ENCODE data around the gene PEAR1.

The PEAR1 gene

GRCh38 chr1:156927215-156928042, 33.9 kb downstream of the PEAR1 start:
- no peak overlapping the region for H3K4me3 ChIP-seq (ENCODE audit: low read depth, low read length)

GRCh38 chr1:156928043-156928602, 34.6 kb downstream of the PEAR1 start:
- no peak overlapping the region for H3K4me3 ChIP-seq (ENCODE audit: low read depth, low read length)

More at GRCh38 chr1:156927215-156928042, 33.9 kb downstream of the PEAR1 start:
- peak; percentile 59 for TF ChIP-seq CTCF (IDR thresholded peaks at IDR 0.05; ENCODE audit: borderline replicate concordance, insufficient read depth, low read depth, low read length)

GRCh38 chr1:156929596-156930238, 36.2 kb downstream of the PEAR1 start:
- TF ChIP-seq CTCF (IDR thresholded peaks at IDR 0.05; ENCODE audit: borderline replicate concordance, insufficient read depth, low read depth, low read length) = no peak
- H3K4me3 ChIP-seq (ENCODE audit: low read depth, low read length) = no peak overlapping the region

More at GRCh38 chr1:156928043-156928602, 34.6 kb downstream of the PEAR1 start:
- no peak for TF ChIP-seq CTCF (IDR thresholded peaks at IDR 0.05; ENCODE audit: borderline replicate concordance, insufficient read depth, low read depth, low read length)

GRCh38 chr1:156930483-156930882, 37.0 kb downstream of the PEAR1 start:
- no peak overlapping the region for H3K4me3 ChIP-seq (ENCODE audit: low read depth, low read length)
- no peak for TF ChIP-seq CTCF (IDR thresholded peaks at IDR 0.05; ENCODE audit: borderline replicate concordance, insufficient read depth, low read depth, low read length)

GRCh38 chr1:156931211-156931952, 37.9 kb downstream of the PEAR1 start:
- no peak for TF ChIP-seq CTCF (IDR thresholded peaks at IDR 0.05; ENCODE audit: borderline replicate concordance, insufficient read depth, low read depth, low read length)
- H3K4me3 ChIP-seq (ENCODE audit: low read depth, low read length) = no peak overlapping the region

GRCh38 chr1:156931974-156932710, 38.6 kb downstream of the PEAR1 start:
- H3K4me3 ChIP-seq (ENCODE audit: low read depth, low read length) = no peak overlapping the region
- no peak for TF ChIP-seq CTCF (IDR thresholded peaks at IDR 0.05; ENCODE audit: borderline replicate concordance, insufficient read depth, low read depth, low read length)

All from GM12875 (cell line).